Neural progenitor cell (in vitro differentiated cells): ENCODE data around the gene EAF1.

Experiments used
- CTCF ChIP-seq: fragments of 200-600 bp; sonication (generic); IDR thresholded peaks from 2 replicates; pipeline ENCODE4 v1.5.1; 2017; ENCODE audit warnings: antibody characterized with exemption, mild to moderate bottlenecking
- EZH2 ChIP-seq: fragments of 200-600 bp; sonication (generic); IDR thresholded peaks from 2 replicates; pipeline ENCODE4 v1.6.1; 2017; ENCODE audit warnings: antibody characterized with exemption, mild to moderate bottlenecking, moderate library complexity
- EZH2phosphoT487 ChIP-seq: fragments of 200-600 bp; sonication (generic); IDR thresholded peaks from 2 replicates; pipeline ENCODE4 v1.6.1; 2017; ENCODE audit warnings: antibody characterized with exemption

GRCh38 chr3:15438983-15439382, 11.6 kb downstream of the EAF1 start:
- no peak for TF ChIP-seq CTCF
- TF ChIP-seq EZH2: no peak
- no peak for TF ChIP-seq EZH2phosphoT487
